NCI-H1092 (cell line): ENCODE measurements around the gene KRTAP3-1.

Source experiments
- DNase-seq: peaks from one replicate; lab custom pipeline; 2025; lab: John Stamatoyannopoulos, UW

The KRTAP3-1 gene

GRCh38 chr17:40978575-40979151, 30.3 kb downstream of the KRTAP3-1 start:
- no peak for DNase-seq

DNA sequence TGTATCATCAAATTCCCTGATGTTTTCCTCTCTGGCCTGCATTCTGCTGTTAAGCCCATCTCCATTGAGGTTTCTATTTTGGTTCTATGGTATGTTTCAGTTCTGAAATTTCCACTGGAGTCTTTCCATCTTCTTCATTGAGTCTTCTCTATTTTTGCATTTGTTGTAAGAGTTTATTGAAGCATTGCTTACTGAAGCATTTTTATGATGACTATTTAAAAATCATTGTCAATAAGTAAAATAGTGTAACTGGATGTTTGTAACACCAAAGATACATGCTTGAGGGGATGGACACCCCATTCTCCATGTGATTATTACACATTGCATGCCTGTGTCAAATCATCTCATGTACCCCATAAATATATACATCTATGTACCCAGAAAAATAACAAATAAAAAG, 33.4 kb downstream of the KRTAP3-1 start:
- DNase-seq, result no peak

DNA sequence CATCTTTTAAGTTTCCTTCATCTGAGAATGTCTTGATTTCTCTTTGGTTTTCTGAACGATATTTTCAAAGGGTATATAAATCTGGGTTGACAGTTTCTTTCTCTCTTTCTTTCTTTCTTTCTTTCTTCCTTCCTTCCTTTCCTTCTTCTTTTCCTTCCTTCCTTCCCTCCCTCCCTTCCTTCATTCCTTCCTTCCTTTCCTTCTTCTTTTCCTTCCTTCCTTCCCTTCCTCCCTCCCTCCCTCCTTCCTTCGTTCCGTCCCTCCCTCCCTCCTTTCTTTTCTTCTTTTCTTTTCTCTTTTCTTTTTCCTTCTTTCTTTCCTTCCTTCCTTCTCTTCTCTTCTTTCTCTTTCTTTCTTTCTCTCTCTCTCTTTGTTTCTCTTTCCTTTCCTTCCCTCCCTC, 34.6 kb downstream of the KRTAP3-1 start:
- DNase-seq, result no peak

DNA sequence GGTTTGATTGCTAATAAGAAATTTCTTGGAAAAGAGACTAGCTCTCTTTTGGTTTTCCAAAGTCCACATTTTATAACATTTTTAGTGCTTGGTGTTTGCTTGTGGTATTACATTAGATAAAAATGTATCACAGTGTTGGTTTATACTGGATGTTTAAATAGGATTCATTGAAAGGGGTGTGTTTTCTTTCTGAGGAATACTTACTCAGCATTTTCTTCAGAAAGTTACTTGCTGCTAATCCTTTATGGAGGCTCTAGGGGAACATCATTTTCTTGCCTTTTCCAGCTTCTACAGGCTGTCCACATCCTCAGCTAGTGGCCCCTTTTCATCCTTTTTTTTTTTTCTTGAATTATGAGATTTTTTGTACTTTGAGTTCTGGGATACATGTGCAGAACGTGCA, 41.3 kb downstream of the KRTAP3-1 start:
- no peak for DNase-seq

DNA sequence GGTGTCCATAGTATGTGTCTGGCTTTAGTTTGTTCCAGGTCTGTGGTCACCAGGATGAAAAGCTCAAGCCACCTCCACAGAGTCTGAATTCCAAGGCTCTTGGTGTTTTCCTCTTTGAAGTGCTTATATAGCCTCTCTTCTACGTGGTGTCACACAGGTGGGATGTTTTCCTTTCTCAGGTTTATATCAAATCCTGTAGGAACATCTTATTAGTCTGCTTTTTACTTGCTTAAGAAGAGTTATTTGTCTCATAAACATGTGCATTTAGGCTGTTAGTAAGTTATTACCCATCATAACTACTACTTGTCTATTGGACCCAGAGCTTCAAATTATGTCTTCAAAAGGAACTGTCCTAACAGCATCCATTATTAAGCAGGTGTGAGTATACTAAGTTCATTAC, 42.1 kb downstream of the KRTAP3-1 start, which contains the start of gene KRT39:
KRT39 (minus strand) TSS at position 101 of the 400 bp plus-strand sequence; CDS start at position 9, 92 bp downstream.
- DNase-seq, result no peak

DNA sequence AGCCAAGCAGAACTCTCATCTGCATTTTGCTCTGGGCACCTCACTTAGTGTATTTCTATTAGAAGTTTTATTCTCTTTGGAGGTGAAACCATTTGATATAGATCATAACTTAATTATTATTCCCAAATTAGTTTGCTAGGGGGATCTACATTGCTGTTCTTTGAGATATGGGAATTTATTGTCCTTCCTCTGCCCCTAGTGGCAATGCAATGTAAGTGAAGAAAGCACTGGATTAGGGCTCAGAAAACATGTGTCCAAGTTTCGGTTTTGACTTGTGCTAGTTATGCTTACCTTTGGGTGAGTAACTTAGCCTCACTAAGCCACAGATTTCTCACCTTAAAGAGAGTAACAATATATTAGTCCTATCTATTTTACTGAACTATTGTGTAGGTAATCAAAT, 45.1 kb downstream of the KRTAP3-1 start:
- no peak for DNase-seq

GRCh38 chr17:40962059-40962561, 46.8 kb downstream of the KRTAP3-1 start:
- no peak for DNase-seq

DNA sequence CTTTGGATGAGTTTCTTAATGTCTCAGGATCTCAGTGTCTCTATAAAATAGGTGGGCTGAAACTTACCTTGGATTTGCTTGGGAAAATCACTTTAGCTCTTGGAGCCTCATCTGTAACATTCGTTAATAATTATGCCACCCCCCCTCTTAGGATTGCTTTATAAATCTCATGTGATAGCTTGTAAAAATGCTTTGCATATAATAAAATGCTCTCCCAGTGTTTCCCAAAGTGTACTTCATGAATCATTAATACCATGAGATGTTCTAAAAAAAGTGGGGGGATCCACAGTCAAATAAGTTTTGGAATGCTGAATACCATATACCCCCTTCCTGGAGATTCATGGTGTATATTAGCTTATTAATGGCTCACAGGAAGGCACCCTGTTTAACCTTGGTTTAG, 47.3 kb downstream of the KRTAP3-1 start:
- DNase-seq, result no peak

GRCh38 chr17:40960144-40960543, 48.8 kb downstream of the KRTAP3-1 start:
- no peak for DNase-seq
